ENCODE measurements around the gene CCDC85C. TPM values are rescaled to one million over a fixed set of nuclear protein-coding genes. Genes with fewer than 3 reads are reported as not detected.

The CCDC85C gene
- total RNA-seq, 2 experiments from 2014 or later, result 10.0 to 10.9 TPM

DNA sequence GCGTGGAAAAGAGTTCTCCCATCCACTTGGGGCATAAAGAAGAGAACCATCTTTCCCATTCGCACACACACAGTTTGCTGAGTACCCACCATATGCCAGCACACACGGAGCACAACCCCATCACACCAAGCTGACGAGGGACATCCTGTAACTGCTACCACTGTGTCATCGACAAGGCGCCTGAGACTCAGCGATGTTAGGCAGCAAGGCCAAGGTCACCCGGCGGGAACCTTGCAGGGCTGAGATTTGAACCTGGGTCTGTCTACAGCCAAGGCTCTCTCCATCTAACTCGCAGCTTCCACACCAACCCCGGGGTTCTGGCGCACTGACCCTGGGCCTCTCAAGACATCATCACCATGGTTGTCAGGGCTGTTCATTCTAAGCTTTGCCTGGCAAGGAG, 60.0 kb downstream of the CCDC85C start:
- Mint-ChIP-seq H3K27me3 (no peaks in the 10 kb centered on the region), H3K9me3 (no peaks in the 10 kb centered on the region), H3K4me3 (no peak overlapping the region), H3K27ac (no peak overlapping the region), H3K4me1 (no peaks in the 10 kb centered on the region), H3K36me3 (ENCODE audit: low read depth) (no peaks in the 10 kb centered on the region)
- POLR2A ChIA-PET, result no interaction called here
- no peak for DNase-seq
- CTCF ChIA-PET, result no interaction called here

- no peaks in the 10 kb centered on the region for H3K4me1 Mint-ChIP-seq
- no peak for DNase-seq
- ChIA-PET POLR2A (no interaction called here), CTCF (interaction anchor here (1.1 kb wide), 1 partner anchor 27 kb away, joined by 3 read pairs; no protein-coding TSS in a partner anchor)
- H3K27ac Mint-ChIP-seq, result no peak overlapping the region
- no peaks in the 10 kb centered on the region for H3K36me3 Mint-ChIP-seq (ENCODE audit: low read depth)
- no peaks in the 10 kb centered on the region for H3K27me3 Mint-ChIP-seq
- no peak overlapping the region for H3K4me3 Mint-ChIP-seq
- H3K9me3 Mint-ChIP-seq, result no peaks in the 10 kb centered on the region
Observed at GRCh38 chr14:99543370-99543769, 60.6 kb downstream of the CCDC85C start.

DNA sequence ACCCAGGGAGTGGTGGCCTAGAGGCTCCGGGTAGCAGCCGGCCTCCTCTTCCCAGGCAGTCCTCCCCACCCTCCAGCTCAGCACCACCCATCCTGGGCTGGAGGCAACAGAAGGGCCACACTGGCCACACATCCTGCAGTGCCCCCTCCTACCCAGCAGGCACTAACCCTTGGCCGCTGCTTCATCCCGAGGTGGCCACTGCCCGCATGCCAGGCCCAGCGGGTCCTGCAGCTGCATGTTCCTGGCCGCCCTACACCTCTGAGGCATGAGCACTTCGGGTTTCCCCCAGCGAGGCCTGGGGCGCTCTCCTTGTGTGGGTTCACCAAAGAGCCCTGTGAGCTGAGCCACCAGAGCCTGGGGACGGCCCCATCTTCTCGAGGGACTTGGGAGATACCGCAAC, 61.4 kb downstream of the CCDC85C start:
- ChIA-PET POLR2A (no interaction called here), CTCF (interaction anchor here (1.1 kb wide), 1 partner anchor 27 kb away, joined by 3 read pairs; no protein-coding TSS in a partner anchor)
- no peaks in the 10 kb centered on the region for H3K9me3 Mint-ChIP-seq
- H3K27ac Mint-ChIP-seq, result no peak overlapping the region
- no peaks in the 10 kb centered on the region for H3K36me3 Mint-ChIP-seq (ENCODE audit: low read depth)
- no peaks in the 10 kb centered on the region for H3K4me1 Mint-ChIP-seq
- DNase-seq, result no peak
- H3K4me3 Mint-ChIP-seq, result no peak overlapping the region
- no peaks in the 10 kb centered on the region for H3K27me3 Mint-ChIP-seq

DNA sequence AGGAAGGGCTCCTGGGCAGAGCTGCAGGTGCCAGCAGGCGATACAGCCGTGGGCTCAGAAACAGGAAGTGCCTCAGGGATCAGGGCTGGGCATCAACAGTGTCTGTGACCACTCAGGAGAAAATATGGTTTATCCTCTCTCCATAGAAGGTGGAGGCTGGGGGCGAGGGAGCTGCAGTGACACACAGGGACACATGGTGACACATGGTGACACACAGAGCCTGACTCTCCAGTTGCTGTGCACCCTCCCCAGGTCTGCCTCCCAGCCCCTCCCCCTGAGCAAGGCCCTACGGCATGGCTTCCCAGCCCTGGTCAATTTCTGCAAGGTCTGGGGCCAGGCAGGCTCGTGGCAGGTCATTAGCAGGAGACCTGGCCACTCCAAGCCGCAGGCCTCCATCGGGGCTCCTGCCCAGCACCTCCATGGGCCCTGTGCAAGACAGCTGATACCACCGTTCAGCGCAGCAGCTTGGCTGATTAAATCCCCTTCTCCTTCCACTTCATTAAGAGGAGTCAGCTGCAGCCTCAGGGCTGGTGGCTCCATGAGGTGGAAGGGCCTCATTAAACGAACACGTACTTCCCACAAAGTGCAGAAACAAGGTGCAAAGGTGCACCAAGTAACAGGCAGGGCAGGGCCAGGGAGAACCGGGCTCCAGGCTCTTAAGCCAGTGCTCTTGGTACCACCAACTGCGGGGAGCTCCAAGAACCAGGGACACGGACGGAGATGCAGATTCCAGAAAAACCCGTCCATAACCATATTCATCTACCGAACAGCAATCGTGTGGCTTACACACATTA, 62.1 kb downstream of the CCDC85C start:
- no peaks in the 10 kb centered on the region for H3K9me3 Mint-ChIP-seq
- ChIA-PET CTCF (no interaction called here), POLR2A (no interaction called here)
- no peaks in the 10 kb centered on the region for H3K27me3 Mint-ChIP-seq
- no peak overlapping the region for H3K4me3 Mint-ChIP-seq
- no peaks in the 10 kb centered on the region for H3K36me3 Mint-ChIP-seq (ENCODE audit: low read depth)
- no peak for DNase-seq
- H3K4me1 Mint-ChIP-seq, result no peaks in the 10 kb centered on the region
- no peak overlapping the region for H3K27ac Mint-ChIP-seq

GRCh38 chr14:99541211-99541610, 62.8 kb downstream of the CCDC85C start:
- Mint-ChIP-seq H3K4me1 (no peaks in the 10 kb centered on the region), H3K4me3 (no peak overlapping the region), H3K27ac (peak overlapping the region; percentile 69), H3K27me3 (no peaks in the 10 kb centered on the region), H3K9me3 (no peaks in the 10 kb centered on the region), H3K36me3 (ENCODE audit: low read depth) (no peaks in the 10 kb centered on the region)
- ChIA-PET CTCF (no interaction called here), POLR2A (no interaction called here)
- no peak for DNase-seq

GRCh38 chr14:99540196-99541032, 63.6 kb downstream of the CCDC85C start:
- ChIA-PET CTCF (interaction anchor here (0.6 kb wide), 1 partner anchor 1496 kb away, joined by 4 read pairs; no protein-coding TSS in a partner anchor), POLR2A (no interaction called here)
- H3K4me3 Mint-ChIP-seq, result no peak overlapping the region
- no peaks in the 10 kb centered on the region for H3K27me3 Mint-ChIP-seq
- no peak for DNase-seq
- H3K4me1 Mint-ChIP-seq, result no peaks in the 10 kb centered on the region
- H3K27ac Mint-ChIP-seq, result no peak overlapping the region
- no peaks in the 10 kb centered on the region for H3K36me3 Mint-ChIP-seq (ENCODE audit: low read depth)
- no peaks in the 10 kb centered on the region for H3K9me3 Mint-ChIP-seq

- POLR2A ChIA-PET, result no interaction called here
- H3K4me1 Mint-ChIP-seq, result no peaks in the 10 kb centered on the region
- no peak for DNase-seq
- H3K4me3 Mint-ChIP-seq, result no peak overlapping the region
- H3K36me3 Mint-ChIP-seq (ENCODE audit: low read depth), result no peaks in the 10 kb centered on the region
- H3K27ac Mint-ChIP-seq, result no peak overlapping the region
- CTCF ChIA-PET, result no interaction called here
- no peaks in the 10 kb centered on the region for H3K9me3 Mint-ChIP-seq
- H3K27me3 Mint-ChIP-seq, result no peaks in the 10 kb centered on the region
Observed at GRCh38 chr14:99539491-99539890, 64.5 kb downstream of the CCDC85C start.

DNA sequence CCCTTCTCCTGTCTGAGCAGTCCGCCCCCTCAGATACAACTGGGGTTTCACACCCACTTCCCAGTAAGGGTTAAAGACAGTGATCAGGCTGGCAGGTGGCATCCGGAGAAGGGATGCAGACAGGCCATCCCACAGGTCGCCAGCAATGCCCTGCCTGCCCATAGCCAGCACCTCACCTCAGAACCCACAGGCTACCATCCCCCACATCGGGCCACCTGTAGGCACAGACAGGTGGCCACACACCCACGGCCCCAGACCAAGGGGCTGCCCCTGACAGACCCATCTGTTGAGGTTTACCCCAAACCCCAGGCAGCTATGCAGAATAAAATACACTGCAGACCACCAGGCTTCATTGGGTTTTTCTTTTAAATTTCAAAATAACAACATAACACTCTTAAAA, 65.3 kb downstream of the CCDC85C start:
- Mint-ChIP-seq H3K27me3 (no peaks in the 10 kb centered on the region), H3K9me3 (no peaks in the 10 kb centered on the region), H3K4me3 (no peak overlapping the region), H3K4me1 (no peaks in the 10 kb centered on the region), H3K27ac (no peak overlapping the region), H3K36me3 (ENCODE audit: low read depth) (no peaks in the 10 kb centered on the region)
- no peak for DNase-seq
- ChIA-PET POLR2A (no interaction called here), CTCF (no interaction called here)

- ChIA-PET CTCF (no interaction called here), POLR2A (no interaction called here)
- Mint-ChIP-seq H3K27ac (no peak overlapping the region), H3K27me3 (no peaks in the 10 kb centered on the region), H3K4me3 (no peak overlapping the region), H3K4me1 (no peaks in the 10 kb centered on the region), H3K36me3 (ENCODE audit: low read depth) (no peaks in the 10 kb centered on the region), H3K9me3 (no peaks in the 10 kb centered on the region)
- DNase-seq, result no peak
Observed at GRCh38 chr14:99538275-99538674, 65.7 kb downstream of the CCDC85C start.

DNA sequence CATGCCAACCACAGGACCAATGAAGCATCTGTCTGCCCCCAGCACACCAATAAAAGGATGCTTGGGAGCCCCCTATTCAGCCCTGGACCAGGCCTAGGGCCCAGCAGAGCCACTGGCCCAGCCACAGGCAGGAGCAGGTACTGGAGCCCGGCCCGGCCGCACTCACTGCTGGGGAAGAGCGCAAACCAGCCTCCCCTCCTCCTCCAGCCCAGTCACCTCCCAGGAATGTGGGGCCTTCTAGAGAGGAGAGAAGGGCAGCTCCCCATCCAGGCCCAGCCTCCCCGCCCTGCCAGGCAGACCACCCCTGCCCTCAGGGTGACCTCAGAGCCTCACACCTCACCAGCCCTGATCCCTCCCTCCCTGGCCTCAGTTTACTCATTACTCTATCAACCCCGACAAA, 66.6 kb downstream of the CCDC85C start:
- no peaks in the 10 kb centered on the region for H3K36me3 Mint-ChIP-seq (ENCODE audit: low read depth)
- H3K4me3 Mint-ChIP-seq, result no peak overlapping the region
- H3K4me1 Mint-ChIP-seq, result no peaks in the 10 kb centered on the region
- POLR2A ChIA-PET, result no interaction called here
- no peaks in the 10 kb centered on the region for H3K9me3 Mint-ChIP-seq
- DNase-seq, result no peak
- H3K27me3 Mint-ChIP-seq, result no peaks in the 10 kb centered on the region
- peak overlapping the region; percentile 46 for H3K27ac Mint-ChIP-seq
- CTCF ChIA-PET, result no interaction called here

DNA sequence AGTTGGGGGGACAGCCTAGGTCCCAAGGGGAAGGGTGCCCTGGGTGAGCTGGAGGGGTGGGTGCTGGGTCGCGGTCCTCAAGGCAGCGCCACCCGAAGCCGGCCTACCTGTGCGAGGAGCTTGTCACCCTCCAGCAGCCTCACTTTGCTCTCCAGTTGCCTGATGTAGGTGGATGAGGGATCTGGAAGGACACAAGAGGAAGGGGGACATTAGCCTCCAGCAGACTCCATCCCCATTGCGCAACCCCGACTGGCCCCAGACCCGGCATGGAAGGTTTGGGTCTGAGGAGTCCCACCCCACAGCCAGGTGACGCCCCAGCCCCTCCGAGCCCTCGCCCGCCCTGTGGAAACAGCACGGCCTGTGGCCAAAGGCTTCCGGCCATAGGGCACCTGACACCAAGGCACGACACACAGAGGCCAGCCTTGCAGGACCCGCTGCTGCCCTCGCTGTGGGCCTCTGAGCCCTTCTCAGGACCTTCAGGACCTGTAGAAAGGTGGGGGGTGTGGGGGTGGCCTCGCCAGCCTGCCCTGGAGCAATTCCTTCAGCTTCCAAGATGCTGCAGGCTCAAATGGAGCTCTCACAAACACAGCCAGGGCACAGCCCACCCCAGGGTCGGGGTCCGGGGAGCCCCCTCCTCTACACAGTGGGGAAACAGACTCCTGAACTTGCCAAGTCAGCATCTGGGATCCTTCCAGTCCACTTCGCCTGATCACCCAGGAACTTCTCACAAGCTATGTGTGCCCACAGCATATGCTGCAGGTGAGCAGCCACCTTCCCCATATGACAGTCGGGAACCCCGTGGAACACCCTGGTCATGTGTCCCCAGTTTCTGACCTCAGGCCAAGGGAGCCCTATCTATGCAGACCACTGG, 67.9 kb downstream of the CCDC85C start:
- POLR2A ChIA-PET, result no interaction called here
- Mint-ChIP-seq H3K27me3 (no peaks in the 10 kb centered on the region), H3K27ac (no peak overlapping the region), H3K4me1 (no peaks in the 10 kb centered on the region), H3K4me3 (no peak overlapping the region), H3K9me3 (no peaks in the 10 kb centered on the region), H3K36me3 (ENCODE audit: low read depth) (no peaks in the 10 kb centered on the region)
- no peak for DNase-seq
- CTCF ChIA-PET, result no interaction called here

DNA sequence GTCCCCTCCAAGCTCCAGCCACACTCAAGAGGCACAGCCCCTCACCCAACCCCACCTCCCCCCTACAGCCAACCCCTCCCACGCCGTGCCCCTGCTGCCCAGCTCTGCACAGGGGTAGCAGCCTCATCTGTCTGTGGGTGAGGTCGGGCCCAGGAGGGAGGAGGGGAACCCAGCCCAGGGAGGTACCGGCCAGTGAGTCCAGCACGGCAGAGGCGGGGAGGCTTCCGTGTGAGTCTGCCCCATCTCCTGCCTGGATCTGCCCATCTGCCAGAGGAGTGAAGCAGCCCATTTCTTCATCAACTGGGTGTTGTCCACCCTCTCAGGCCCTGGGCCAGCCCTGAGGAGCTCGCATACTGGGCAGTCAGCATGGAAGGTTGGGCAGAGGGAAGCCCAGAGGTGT, 68.6 kb downstream of the CCDC85C start:
- H3K4me1 Mint-ChIP-seq, result no peaks in the 10 kb centered on the region

DNA sequence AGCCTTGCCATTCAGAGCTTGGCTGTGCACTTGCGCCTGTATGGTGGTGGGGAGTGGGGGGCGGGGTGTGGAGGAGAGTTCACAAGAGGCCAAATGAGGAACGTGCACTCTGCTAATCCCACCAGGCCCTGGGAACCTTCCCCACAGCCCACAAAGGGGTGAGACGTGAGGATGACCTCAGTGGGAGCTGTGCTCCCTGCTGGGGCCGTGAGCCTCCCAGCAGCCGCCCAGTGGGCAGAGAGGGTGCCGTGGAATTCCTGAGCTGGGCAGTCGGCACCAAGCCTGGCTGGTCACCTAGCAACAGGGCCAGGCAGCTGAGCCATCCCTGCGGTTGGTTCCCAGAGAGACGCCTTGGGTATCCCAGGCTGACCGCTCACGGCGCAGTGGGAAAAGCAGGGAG, 69.1 kb downstream of the CCDC85C start:
- Mint-ChIP-seq H3K27me3 (no peaks in the 10 kb centered on the region), H3K27ac (no peak overlapping the region), H3K4me1 (no peaks in the 10 kb centered on the region), H3K36me3 (ENCODE audit: low read depth) (no peaks in the 10 kb centered on the region), H3K4me3 (no peak overlapping the region), H3K9me3 (no peaks in the 10 kb centered on the region)
- DNase-seq, result no peak
- ChIA-PET CTCF (interaction anchor here (0.7 kb wide), 1 partner anchor 10 kb away, joined by 3 read pairs; no protein-coding TSS in a partner anchor), POLR2A (no interaction called here)

More for the DNA sequence above, 68.6 kb downstream of the CCDC85C start:
- ChIA-PET CTCF (interaction anchor here (0.7 kb wide), 1 partner anchor 10 kb away, joined by 3 read pairs; no protein-coding TSS in a partner anchor), POLR2A (no interaction called here)
- Mint-ChIP-seq H3K4me3 (no peak overlapping the region), H3K27me3 (no peaks in the 10 kb centered on the region), H3K9me3 (no peaks in the 10 kb centered on the region), H3K36me3 (ENCODE audit: low read depth) (no peaks in the 10 kb centered on the region), H3K27ac (no peak overlapping the region)
- DNase-seq, result no peak

Data from activated CD4-positive, alpha-beta T cell treated with anti-CD3 and anti-CD28 coated beads, Interleukin-2, amount 10 ng/mL, durations not matched to agents 7 days and 5 days (primary cell).